Suprapubic skin (tissue), 4 donors: ENCODE measurements around the gene PEX11A. TPM values are rescaled to one million over a fixed set of nuclear protein-coding genes. Genes with fewer than 3 reads are reported as not detected.
A peak's percentile ranks its signal among the peaks of the same experiment; 100 is the strongest.

ENCODE experiments used
- DNase-seq, 2 donors: peaks; one replicate each; pipeline ENCODE4 v3.0.0-alpha.2; 2019; ENCODE audit warnings: low spot score in 2 of 2
- H3K27ac ChIP-seq: fragments of 200-600 bp; sonication (generic); one replicate; pipeline ENCODE4 v1.5.1; 2019
- H3K27me3 ChIP-seq: fragments of 200-600 bp; sonication (generic); one replicate; pipeline ENCODE4 v1.5.1; 2019
- H3K36me3 ChIP-seq: fragments of 200-600 bp; sonication (generic); one replicate; pipeline ENCODE4 v1.5.1; 2019
- H3K4me1 ChIP-seq: fragments of 200-600 bp; sonication (generic); one replicate; pipeline ENCODE4 v1.5.1; 2019
- H3K4me3 ChIP-seq: fragments of 200-600 bp; sonication (generic); one replicate; pipeline ENCODE4 v1.5.1; 2019; ENCODE audit warnings: mild to moderate bottlenecking
- H3K9me3 ChIP-seq: fragments of 200-600 bp; sonication (generic); one replicate; pipeline ENCODE4 v1.5.1; 2019
- EP300 ChIP-seq: sonication (generic); formaldehyde crosslinking; IDR thresholded peaks from one replicate; pipeline ENCODE4 v1.6.1; 2017; ENCODE audit warnings: antibody characterized with exemption
- POLR2A ChIP-seq, 2 donors: fragments of 450-650 bp; IDR thresholded peaks; one replicate each; pipeline ENCODE4 v1.6.1; 2017; ENCODE audit warnings: antibody characterized with exemption in 2 of 2, mild to moderate bottlenecking in 2 of 2, moderate library complexity in 2 of 2
- POLR2AphosphoS5 ChIP-seq, 3 donors: sonication (generic); formaldehyde crosslinking; IDR thresholded peaks; one replicate each; pipeline ENCODE4 v1.6.1; 2017; ENCODE audit warnings: antibody characterized with exemption in 3 of 3
- WGBS: methylation state at CpG from one replicate; pipeline ENCODE4 v1.1.5; 2018; 5-methylcytosine and 5-hydroxymethylcytosine counted together
- total RNA-seq, 4 donors: library from RNA; depleted of rRNA; stranded (reverse); fragments of >200 nt; gene quantifications; one replicate each; pipeline ENCODE4 v1.1.0, GENCODE V29; 2016
- TF ChIP-seq, protein P1 (sequence below), 2 donors: fragments of 200-600 bp in 1 of 2; fragments of 450-650 bp in 1 of 2; sonication (generic) in 1 of 2; IDR thresholded peaks; one replicate each; pipeline ENCODE4 v1.5.1; 2016 to 2019; ENCODE audit warnings: antibody characterized with exemption in 2 of 2, mild to moderate bottlenecking in 1 of 2, moderate library complexity in 1 of 2

The PEX11A gene
- total RNA-seq, 4 donors from 2014 or later = 7.9 to 16.9 (median 10.6) TPM

DNA sequence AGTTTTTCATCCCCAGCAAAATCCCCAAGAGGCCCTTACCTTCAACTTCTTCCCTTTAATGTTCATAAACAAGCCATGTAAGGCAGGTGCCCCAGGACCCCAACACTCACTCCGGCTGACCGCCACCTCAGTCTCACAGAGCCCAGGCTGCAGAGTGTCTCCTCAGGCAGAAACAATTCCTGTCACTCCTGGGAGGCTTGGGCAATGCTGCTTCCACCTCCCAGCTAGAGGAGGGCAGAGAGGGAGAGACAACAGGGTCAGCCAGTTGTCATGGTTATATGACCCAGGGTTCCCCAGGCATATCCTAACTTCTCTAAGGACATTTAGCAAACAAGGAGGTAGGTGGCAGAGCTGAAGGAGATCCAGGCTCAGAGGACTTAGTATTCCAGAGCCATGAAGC is 11.3 kb downstream of the PEX11A start, which contains the start of gene PLIN1:
Gene PLIN1, minus strand, starts transcription at position 156 of the 400 bp plus-strand sequence. CDS start 1,878 bp downstream, outside the sequence.
- H3K4me3 ChIP-seq = no peak within 1 kb of the TSS
- H3K27me3 ChIP-seq = no peaks in the 10 kb centered on the region
- H3K27ac ChIP-seq = no peak within 1 kb of the TSS
- TF ChIP-seq POLR2AphosphoS5 (IDR thresholded peaks at IDR 0.05) = no peak
- TF ChIP-seq, protein P1, sequence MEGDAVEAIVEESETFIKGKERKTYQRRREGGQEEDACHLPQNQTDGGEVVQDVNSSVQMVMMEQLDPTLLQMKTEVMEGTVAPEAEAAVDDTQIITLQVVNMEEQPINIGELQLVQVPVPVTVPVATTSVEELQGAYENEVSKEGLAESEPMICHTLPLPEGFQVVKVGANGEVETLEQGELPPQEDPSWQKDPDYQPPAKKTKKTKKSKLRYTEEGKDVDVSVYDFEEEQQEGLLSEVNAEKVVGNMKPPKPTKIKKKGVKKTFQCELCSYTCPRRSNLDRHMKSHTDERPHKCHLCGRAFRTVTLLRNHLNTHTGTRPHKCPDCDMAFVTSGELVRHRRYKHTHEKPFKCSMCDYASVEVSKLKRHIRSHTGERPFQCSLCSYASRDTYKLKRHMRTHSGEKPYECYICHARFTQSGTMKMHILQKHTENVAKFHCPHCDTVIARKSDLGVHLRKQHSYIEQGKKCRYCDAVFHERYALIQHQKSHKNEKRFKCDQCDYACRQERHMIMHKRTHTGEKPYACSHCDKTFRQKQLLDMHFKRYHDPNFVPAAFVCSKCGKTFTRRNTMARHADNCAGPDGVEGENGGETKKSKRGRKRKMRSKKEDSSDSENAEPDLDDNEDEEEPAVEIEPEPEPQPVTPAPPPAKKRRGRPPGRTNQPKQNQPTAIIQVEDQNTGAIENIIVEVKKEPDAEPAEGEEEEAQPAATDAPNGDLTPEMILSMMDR (IDR thresholded peaks at IDR 0.05) = no peak
- TF ChIP-seq POLR2A (IDR thresholded peaks at IDR 0.05) = no peak
- DNase-seq = no peak
- no peaks in the 10 kb centered on the region for H3K9me3 ChIP-seq
- WGBS = 94% methylated on average over 2 of the region's 2 CpGs
- H3K4me1 ChIP-seq = peaks cover 11% of the 10 kb centered on the region
- peaks cover 17% of the 10 kb centered on the region for H3K36me3 ChIP-seq

DNA sequence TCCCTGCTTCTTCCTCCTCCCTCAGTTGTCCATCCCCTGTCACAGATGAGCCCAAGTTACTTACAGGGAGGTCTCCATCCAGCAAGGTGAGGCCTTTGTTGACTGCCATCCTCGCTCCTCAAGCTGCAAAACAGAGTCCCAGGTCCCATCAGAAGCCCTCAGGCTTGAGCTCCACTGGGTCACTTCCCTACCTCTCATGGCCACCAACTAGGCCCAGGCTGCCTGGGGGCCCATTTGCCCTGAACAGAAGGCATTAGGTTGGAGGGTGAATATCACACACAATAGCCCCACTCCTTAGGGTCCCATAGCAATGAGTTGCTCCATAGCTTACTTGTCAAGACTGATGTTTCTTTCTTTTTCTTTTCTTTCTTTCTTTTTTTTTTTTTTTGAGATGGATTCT is 13.2 kb downstream of the PEX11A start:
- H3K4me3 ChIP-seq = no peak overlapping the region

DNA sequence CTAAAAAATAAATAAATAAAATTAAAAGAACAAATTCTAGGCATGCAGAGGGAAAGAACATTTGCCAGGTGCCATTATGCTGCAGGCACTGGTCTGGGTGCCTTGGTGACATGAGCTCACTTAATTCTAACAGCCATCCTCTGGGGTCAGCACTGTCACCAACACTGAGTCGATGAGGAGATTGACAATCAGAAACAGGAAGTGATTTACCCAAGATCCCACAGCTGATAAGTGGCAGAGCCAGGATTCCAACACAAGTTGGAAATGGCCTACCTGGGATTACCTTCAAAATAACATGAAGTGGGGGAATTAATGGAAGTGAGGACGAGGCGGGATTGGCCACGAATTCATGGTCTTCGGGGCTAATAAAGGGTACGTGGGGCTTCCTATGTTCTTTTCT is 14.9 kb downstream of the PEX11A start:
- H3K27me3 ChIP-seq = no peaks in the 10 kb centered on the region
- H3K36me3 ChIP-seq = no peaks in the 10 kb centered on the region
- 78% methylated on average over 6 of the region's 6 CpGs for WGBS
- TF ChIP-seq EP300 = no peak
- TF ChIP-seq, protein P1 (IDR thresholded peaks at IDR 0.05) = no peak
- TF ChIP-seq POLR2AphosphoS5 (IDR thresholded peaks at IDR 0.05) = no peak
- no peak for TF ChIP-seq POLR2A (IDR thresholded peaks at IDR 0.05)
- no peak for DNase-seq
- peaks cover 5% of the 10 kb centered on the region for H3K4me1 ChIP-seq
- no peak overlapping the region for H3K4me3 ChIP-seq
- H3K9me3 ChIP-seq = no peaks in the 10 kb centered on the region
- no peak overlapping the region for H3K27ac ChIP-seq

More for the DNA sequence above, 13.2 kb downstream of the PEX11A start:
- TF ChIP-seq, protein P1 (IDR thresholded peaks at IDR 0.05) = no peak
- Histone ChIP-seq H3K4me1 (peaks cover 11% of the 10 kb centered on the region), H3K27me3 (no peaks in the 10 kb centered on the region), H3K36me3 (no peaks in the 10 kb centered on the region), H3K27ac (no peak overlapping the region), H3K9me3 (no peaks in the 10 kb centered on the region)
- 86% methylated on average over 1 of the region's 1 CpG for WGBS
- no peak for DNase-seq

DNA sequence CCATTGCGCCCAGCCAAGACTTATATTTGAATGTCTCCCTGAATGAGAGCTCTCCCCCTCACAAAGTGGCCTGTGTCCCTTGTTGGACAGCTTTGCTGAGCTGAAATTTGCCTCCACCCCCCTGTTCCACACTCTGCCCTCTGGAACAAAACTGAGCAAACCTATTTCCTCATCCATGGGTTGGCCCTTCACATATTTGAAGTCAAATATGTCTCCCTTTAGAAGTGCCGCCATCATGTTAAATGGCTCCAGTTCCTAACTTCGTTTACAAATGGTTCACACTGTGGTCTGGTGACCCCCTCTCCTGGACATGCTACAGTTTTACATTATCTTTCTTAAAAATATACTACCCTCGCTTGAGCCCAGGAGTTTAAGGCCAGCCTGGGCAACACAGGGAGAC is 16.0 kb downstream of the PEX11A start:
- TF ChIP-seq, protein P1 (IDR thresholded peaks at IDR 0.05) = no peak
- TF ChIP-seq POLR2A (IDR thresholded peaks at IDR 0.05) (no peak), EP300 (no peak), POLR2AphosphoS5 (IDR thresholded peaks at IDR 0.05) (no peak)
- Histone ChIP-seq H3K4me1 (no peaks in the 10 kb centered on the region), H3K4me3 (no peak overlapping the region), H3K36me3 (no peaks in the 10 kb centered on the region), H3K27ac (no peak overlapping the region), H3K27me3 (no peaks in the 10 kb centered on the region), H3K9me3 (no peaks in the 10 kb centered on the region)
- DNase-seq = no peak
- 84% methylated on average over 4 of the region's 4 CpGs for WGBS

DNA sequence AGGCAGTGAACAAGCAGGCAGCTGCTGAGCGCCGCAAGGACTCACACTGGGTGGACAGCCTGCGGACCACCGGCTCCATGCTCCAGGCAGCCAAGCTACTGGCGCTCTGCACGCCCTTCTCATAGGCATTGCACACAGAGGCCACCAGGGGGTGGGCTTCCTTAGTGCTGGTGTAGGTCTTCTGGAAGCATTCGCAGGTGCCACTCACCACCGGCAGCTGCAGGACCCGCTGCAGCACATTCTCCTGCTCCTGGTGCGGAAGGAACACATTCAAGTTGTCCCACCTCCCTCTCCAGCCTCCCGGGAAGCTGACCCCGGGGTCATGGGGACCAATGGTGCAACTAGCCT is 17.4 kb downstream of the PEX11A start:
- H3K4me1 ChIP-seq = no peaks in the 10 kb centered on the region
- no peak for DNase-seq
- TF ChIP-seq, protein P1 (IDR thresholded peaks at IDR 0.05) = peak in 1 of 2 donors; percentile 21
- TF ChIP-seq POLR2A (IDR thresholded peaks at IDR 0.05) (no peak), POLR2AphosphoS5 (IDR thresholded peaks at IDR 0.05) (no peak), EP300 (no peak)
- WGBS = 86% methylated on average over 9 of the region's 12 CpGs
- H3K9me3 ChIP-seq = no peaks in the 10 kb centered on the region
- no peak overlapping the region for H3K27ac ChIP-seq
- no peak overlapping the region for H3K4me3 ChIP-seq
- no peaks in the 10 kb centered on the region for H3K36me3 ChIP-seq
- no peaks in the 10 kb centered on the region for H3K27me3 ChIP-seq
